SIG-M5 (cell line): ENCODE results near the gene MOSPD3.
"Not testable (repeated sequence)": the region's sequence is repeated elsewhere in the genome, so short reads cannot be mapped to it uniquely, and the experiment has no call there.

ENCODE experiments used
- DNase-seq: peaks from one replicate; lab custom pipeline; 2025; lab: John Stamatoyannopoulos, UW

The MOSPD3 gene

DNA sequence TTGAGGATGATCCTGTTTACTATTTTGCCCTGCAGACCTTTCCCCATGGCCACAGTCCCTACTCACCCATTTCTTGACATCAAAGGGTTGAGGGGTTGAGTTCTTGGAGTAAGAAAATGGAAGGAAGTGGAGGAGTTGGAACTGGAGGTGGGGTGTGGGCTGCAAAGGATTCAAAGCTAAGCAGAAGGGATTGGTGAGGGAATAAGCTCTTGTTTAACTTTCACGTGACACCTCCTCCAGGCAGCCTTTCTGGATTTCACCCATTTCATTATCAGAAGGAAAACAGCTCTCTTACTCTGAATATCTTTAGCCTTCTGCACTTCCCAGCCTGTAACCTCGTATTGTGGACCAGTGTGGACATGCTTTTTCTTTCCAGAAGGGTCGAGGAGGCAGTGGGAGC lies 13.7 kb downstream of the MOSPD3 start:
- no peak for DNase-seq

DNA sequence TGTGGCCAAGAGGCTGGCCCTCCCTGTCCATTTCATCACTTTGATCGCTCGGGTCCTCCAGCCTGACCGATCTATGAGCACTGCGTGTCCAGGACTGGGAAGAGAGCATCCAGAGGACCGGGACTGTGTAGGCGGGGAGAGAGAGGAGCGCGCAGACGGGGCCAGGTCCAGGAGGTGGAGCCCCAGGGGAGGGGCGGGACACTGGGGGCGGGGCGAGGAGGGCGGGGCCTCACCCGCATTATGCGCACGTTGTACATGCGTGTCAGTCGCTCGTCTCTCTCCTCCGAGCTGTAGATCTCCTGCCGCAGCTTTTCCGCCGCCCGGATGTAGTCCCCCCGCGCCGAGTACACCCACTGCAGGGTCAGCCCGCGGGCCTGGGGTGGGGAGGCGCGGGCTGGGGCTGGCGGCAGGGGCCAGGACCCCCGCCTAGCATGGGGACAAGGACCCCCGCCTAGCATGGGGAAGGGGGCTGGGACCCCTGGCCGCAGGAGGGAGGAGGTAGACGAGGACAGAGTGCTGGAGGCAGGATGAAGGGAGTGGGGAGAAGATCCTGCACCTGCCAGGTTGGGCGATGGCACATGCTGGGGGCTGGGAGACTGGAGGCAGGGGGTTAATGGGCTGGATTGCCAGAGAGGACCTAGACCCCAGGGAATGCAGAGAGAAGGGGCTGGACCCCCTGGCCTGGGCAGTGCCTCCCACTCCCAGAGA lies 14.3 kb downstream of the MOSPD3 start:
- DNase-seq: peak; percentile 9

DNA sequence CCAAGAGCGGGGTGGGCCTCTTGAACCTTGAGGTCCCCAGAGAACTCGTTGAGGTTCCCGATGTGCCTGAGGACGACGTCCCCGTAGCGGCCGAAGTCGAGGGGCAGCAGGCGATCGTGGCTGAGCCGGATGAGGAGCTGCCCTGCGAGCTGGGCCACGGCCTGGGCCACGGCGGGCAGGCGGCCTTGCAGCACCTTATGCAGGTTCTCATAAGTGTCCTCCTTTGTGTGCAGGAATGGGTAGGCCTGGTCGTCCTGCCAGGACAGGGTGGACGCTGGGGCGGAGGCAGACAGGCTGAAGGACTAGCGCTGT lies 14.9 kb downstream of the MOSPD3 start:
- no peak for DNase-seq

- DNase-seq: no peak
Measured at GRCh38 chr7:100629117-100629716, 16.9 kb downstream of the MOSPD3 start.

GRCh38 chr7:100630066-100630465 lies 17.7 kb downstream of the MOSPD3 start:
- DNase-seq: no peak

- no peak for DNase-seq
Measured at GRCh38 chr7:100632951-100633717, 20.8 kb downstream of the MOSPD3 start.

DNA sequence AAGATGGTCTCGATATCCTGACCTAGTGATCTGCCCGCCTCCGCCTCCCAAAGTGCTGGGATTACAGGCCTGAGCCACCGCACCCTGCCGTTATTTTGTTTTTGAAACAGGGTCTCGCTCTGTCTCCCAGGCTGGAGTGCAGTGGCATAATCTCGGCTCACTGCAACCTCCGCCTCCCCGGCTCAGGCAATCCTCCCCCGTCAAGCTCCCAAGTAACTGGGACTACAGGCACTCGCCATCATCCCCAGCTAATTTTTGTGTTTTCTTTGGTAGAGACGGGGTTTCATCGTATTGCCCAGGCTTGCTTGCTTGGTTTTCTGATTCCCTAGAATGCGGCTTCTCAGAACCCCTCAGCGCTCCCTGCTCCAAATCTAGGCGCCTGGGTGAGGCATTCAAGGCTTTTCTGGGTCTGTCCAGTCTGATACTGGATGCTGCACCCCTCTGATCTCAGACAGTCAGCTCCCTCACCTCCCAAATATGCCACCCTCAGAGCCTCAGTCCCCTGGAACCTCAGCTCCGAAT lies 27.7 kb downstream of the MOSPD3 start:
- DNase-seq: no peak

DNA sequence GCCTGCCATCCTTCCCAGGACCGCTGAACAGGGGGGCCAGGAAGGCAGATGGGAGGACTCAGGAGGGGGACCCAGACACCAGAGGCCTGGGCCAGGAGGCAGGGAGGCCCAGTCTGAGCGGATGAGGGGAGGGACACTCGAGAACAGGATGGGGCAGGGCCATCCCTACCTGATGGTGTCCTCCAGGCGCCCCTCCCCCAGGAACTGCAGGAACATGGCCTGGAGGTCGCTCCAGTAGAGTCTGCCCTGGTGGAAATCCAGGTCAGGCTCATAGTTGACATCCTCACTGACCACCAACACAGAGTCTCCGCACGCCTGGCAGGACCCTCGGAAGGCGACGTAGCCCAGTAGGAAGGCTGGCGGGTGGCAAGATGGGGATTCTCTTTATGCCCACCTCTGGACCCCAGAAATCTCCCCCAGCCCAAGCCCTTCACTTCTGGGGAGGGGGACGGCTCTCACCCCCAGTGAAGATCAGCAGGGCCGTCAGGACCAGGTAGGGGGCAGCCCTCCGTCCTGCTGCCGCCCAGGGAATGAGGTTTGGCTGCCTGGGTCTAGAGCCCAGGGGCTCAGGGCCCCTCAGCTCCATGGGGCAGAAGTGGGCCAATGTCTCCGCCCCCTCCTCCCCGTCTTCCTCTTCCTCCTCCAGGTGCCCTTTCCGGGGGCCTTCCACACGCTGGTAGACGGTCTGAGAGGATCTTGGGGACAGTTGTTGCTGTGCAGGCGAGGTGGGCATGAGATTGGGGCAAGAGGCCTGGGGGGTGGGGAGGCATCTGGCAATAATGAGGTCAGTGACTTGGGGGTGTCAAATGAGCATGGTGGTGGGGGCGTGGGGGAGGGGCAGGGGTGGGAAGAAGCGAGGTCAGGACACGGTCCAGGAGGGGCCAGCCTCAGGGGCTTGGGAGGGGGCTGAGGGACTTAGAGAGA lies 28.4 kb downstream of the MOSPD3 start:
- DNase-seq: no peak

DNA sequence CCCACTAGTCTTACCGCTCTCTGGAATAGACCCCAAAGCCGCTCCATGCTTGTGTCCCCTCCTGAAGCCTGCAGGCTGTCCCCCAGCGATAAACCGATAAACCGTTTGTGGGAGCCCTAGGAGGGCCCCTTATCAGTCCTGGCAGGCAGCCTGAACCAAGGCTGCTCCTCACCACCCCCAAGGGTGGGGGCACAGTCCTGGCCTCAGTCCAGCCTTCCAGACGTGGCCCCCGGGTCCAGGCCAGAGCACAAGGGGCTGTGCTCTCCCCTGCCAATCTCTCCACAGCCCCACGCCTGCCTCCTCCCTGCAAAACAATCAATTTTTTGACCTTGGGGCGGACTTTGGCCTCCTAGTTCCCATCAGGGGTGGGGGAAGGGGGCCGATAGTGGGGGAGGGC lies 29.1 kb downstream of the MOSPD3 start, which contains the start of gene TFR2:
TSS of gene TFR2 (minus strand) at position 90 of the 397 bp plus-strand sequence. CDS start at position 47, 43 bp downstream.
- no peak for DNase-seq

GRCh38 chr7:100641860-100642533 lies 29.7 kb downstream of the MOSPD3 start:
- no peak for DNase-seq

- DNase-seq: no peak
Measured at GRCh38 chr7:100642534-100642907, 30.2 kb downstream of the MOSPD3 start.

DNA sequence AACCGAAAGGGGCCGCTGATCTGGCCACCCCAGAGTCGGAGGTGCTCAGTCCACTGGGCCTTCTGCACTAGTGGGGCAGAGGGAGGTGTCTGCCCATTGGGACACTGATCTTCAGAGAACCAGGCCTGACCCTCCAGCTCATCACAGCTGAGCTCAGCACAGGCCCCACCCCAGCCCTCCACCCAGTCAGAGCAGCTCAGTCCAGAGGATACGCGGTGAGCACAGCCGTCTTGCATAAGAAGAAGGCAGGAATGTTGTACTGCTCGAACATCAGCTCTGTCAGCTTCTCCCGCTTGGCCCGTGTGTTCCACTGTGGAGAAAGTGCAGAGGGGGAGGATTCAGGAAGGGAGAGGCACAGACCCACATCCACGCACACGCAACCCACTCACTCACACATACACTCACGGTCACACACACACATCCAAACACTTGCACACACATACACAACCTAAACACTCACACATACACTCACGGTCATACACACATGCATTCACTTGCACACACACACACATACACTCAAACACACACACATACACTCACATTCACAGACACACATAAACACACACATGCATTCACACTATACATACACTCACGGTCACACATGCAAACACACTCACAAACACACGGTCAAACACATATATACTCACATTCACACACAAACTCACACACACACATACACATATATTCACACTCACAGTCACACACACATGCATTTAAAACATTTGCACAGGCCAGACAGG lies 37.7 kb downstream of the MOSPD3 start:
- no peak for DNase-seq

DNA sequence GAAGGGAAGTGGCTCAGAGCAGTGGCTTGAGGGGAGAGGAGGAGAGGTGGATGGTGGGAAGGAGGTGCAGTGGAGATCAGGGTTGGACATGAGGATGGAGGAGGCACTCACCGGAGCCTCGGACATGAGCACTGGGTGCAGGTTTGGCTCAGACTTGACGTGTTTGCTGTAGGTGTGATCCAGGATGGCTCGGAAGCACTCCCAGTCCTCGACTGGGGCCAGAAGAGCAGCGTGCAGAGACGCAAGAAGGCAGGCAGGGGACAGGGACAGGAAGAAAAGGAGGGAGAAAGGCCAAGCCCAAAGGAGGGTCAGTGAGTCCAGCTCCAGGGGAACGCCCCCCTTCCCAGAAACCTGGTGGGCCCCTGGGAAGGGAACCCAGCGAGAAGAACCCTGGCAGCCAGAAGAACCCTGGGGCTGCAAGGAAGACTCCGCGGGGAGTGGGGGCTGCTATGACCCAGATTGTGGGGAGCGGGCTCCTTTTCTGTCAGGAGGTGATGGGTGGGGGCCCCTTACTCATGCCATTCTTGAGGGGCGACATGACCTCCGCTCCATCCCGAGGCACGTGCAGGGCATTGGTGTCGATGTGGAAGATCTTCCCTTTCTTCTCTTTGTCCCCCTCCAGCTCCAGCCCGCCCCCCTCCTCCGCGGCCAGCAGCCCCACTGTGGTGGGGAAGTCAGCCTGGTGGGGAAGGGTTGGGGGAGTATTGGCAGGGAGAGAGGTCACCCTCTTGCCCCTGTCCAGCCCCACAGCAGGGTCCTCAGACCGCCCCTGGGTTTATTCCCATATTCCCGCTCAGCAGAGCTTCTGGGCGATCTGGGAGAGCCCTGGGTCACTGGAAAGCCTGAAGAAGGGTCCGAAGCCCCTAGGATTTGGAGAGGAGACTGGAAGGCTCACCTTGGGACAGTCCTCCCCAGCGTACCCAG lies 42.8 kb downstream of the MOSPD3 start:
- DNase-seq: no peak

DNA sequence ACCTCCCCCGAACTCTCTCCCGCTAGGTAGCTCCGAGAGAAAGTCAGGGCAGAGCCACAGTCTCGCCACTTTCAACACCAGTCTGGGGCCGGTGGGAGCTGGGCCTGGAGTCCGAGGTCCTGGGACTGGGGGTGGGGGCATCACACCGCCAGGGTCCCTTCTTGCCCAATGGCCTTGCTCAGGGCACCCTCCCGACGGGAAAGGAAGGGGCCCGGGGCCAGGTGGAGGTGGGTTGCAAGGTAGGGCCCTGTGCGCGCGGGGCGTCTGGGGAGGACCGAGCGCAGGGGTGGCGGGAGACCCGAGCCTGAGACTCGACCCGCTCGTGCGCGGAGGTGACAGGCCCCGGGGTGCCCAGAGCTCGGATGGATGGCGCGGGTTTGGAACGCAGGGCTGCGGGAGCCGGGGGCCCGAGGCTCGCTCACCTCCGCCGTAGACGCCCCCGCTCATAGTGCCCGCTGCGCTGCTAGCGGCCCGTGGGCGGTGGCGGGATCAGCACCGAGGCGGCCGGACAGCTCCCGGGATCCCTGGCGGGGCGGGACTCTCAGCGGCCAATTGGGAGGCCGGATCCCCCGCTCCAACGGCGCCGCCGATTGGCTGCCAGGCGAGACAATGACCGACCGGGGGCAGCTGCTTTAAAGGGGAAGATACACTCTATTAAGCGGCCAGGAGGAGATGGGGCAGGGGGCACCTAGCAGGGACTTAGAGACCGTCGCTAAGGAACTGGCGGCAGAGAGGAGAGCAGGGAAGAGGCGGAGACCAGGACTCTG lies 43.8 kb downstream of the MOSPD3 start, which contains the start of gene ACTL6B:
TSS of gene ACTL6B (minus strand) at position 541 of the 767 bp plus-strand sequence. CDS start at position 447, 94 bp downstream.
- no peak for DNase-seq

GRCh38 chr7:100662194-100662776 lies 49.9 kb downstream of the MOSPD3 start:
- not testable (repeated sequence) for DNase-seq
